Measurements from ENCODE around the gene CRY2.
A peak's percentile ranks its signal among the peaks of the same experiment; 100 is the strongest.
"Not testable (repeated sequence)": the region's sequence is repeated elsewhere in the genome, so short reads cannot be mapped to it uniquely, and the experiment has no call there.

Gene CRY2

DNA sequence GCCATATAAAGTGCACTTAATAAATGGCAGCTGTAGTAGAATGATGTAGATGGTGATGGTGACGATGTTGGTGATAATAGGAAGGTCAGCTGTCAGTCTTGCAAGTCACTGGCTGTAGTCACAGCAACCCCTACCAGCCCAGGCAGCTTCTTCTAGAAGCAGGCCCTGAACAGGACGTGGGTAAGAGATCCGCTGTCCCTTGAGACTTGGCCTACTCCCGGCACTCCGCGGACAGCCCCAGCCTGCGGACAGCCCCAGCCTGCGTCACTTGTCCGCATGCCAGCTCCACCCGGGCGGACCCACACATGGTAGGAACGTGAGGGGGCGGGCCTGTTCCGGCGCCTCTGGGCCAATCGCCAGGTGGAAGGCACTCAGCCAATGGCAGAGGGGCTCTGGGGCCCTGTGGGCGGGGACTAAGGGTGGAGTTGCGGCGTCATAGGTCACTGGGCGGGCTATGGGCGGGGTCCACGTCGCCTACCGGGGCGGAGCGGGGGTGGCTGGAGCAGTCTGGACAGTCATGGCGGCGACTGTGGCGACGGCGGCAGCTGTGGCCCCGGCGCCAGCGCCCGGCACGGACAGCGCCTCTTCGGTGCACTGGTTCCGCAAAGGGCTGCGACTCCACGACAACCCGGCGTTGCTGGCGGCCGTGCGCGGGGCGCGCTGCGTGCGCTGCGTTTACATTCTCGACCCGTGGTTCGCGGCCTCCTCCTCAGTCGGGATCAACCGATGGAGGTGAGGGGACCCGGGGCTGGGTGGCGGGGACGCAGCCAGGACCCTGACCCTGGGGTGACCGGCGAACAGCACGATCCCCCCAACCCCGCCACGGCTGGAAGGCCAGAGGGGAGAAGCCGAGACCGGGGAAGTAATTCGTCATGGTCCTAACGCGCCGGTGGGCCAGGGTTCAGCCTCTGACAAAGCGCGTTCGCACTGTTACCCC is at the start of gene CRY2:
TSS of gene CRY2 (plus strand) at position 502 of the 937 bp plus-strand sequence. CDS start at position 518, 16 bp downstream.
- peak; percentile 94 for DNase-seq

DNA sequence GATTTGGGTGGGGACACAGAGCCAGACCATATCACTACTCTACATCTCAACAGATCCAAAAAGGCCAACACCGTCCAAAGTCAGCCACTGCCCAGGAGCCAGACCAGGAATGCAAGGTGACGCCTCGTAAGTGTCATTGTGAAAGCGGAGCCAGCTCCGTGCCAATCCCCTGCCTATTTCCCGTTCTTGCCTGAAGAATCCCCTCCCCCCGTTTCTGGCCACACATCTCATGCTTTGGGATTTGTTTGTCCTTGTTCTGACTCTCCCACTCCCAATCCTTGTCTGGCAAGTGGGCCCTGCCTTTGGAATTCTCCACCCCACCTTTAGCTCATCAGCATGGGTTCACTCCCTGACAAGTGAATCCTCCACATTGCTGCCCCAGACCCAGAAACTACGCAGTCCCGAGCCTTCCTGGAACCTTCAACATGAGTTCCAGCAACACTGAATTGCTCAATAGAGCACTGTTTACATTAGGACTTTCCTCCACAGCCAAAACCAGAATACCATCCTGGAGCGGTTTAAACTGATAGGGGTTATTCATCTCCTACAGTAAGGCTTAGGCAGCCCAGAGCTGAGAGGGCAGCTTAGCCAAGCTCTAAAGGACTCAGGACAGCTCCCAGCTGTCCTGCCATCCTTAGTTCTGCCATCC is 48.4 kb upstream of the CRY2 start:
- DNase-seq: peak; percentile 28

- DNase-seq: no peak
These were observed 47.7 kb upstream of the CRY2 start for GRCh38 chr11:45799562-45799961.

DNA sequence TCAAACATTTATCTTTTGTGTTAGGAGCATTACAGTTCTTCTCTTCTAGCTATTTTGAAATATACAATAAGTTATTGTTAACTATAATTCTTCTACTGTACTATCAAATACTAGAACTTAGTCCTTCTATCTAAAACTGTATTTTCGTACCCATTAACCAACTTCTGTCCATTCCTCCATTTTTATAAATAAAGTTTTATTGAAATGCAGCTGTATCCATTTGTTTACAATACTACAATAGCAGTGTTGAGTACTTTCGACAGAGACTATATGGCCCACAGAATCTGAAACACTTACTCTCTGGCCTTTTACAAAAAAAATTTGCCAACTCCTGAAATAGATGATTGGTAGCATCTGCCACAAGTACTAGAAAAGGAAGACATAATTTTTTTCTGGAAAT is 47.0 kb upstream of the CRY2 start:
- no peak for DNase-seq

GRCh38 chr11:45801723-45802315 is 45.5 kb upstream of the CRY2 start:
- no peak for DNase-seq

DNA sequence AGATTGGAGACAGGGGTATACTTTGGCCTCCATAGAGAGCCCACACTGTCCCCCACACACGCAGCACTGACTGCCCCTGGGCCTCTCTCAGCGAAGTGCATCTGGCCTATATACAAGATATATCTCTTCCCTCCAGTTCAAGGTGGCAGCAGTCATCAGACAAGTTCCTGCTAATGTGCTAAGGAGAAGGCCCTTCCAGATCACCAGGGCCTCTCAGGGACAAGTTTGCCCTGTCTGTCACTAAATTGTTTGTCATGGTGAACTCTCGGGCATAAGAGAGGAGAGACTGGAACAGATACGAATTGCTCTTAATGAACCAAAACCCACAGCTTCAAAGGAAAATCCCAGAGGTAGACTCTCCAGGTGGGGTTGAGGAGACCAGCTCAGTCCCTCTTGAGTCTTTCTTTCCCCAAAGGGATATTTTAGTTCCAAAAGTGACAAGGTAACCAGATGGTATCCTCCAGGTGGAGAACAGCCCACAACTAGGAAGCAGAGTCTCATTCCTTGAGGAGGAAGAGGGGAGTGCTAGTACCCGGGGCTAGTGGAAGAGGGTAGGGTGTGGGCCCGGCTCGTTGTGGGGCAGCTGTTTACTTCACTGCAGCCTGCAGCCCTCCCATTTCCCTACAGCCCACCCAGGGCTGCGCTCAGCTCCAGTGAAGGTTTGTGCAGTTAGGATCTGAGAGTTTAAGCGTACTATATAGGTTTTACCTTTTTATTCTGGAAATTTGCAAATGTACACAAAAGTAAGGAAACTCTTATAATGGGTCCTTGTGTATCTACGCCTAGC is 44.6 kb upstream of the CRY2 start:
- DNase-seq: no peak

DNA sequence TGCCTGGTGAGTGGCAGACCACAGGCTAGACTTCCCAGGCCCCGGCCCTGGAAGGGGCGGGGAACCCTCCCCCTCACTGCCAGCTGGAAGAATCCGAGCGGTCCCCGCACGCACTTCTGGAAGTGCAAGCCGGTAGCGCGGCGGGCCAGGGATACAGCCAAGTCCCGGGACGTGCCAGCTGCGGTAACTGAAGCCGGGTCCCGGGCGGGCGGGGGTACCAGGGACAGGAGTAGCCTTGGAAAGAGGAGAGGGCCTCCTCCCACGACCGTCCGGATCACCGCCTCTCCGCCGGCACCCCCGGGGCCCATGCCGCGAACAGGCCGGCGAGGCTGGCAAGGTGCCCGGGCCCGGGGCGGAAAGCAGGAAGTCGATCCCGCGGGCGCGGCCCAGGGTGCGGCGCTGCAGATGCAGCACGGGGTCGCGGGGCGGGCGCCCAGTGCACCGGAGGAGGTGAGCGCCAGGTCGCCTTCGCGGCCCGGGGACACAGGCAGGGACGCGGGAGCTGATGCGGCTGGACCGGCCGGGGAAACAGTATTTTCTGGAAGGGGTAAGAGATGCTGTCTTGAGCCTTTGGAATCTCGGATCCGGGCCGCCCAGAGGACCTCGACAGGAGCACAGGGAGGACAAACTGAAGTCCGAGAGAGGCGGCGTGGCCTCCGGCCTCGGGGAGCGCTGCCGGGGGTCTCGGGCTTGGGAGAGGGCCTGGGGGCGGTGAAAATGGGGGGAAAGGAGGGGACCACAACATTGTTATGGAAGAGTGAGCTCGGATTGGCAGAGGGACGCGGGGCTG is 43.1 kb upstream of the CRY2 start:
- DNase-seq: peak; percentile 42

DNA sequence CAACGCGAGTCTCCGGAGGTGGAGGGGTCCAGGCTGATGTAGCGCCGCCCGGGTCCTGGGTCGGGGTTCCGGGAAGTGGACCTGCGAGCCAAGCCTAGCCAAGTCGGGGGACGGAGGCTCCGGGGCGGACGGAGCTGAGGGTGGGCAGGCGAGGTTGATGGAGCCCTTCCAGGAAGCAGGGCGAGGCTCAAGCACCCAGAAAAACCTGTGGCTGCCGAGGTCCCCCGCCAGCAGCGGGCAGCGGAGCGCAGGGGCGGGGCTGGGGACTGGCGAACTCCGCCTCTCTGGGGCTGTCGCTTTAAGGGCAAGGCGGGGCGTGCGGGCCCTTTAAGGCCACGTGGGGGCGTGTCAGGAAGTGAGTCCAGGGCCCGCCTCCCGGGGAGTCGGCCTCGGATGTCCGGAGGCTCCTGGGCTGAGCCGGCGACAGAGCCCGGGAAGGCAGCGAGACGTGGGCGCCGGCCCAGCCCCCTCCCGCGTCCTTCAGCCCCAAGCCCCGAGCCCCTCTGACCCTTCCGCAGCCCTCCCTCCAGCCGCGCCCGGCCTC is 42.4 kb upstream of the CRY2 start, which contains the start of gene SLC35C1:
TSS of gene SLC35C1 (plus strand) at position 389 of the 544 bp plus-strand sequence. CDS start 653 bp downstream, outside the sequence.
- peak; percentile 90 for DNase-seq

GRCh38 chr11:45805305-45806071 is 41.8 kb upstream of the CRY2 start:
- DNase-seq: no peak

GRCh38 chr11:45806072-45806933 is 41.0 kb upstream of the CRY2 start:
- DNase-seq: no peak

GRCh38 chr11:45806937-45807791 is 40.1 kb upstream of the CRY2 start:
- no peak for DNase-seq

GRCh38 chr11:45807792-45808238 is 39.5 kb upstream of the CRY2 start:
- DNase-seq: no peak

GRCh38 chr11:45808427-45808826 is 38.8 kb upstream of the CRY2 start:
- DNase-seq: not testable (repeated sequence)

DNA sequence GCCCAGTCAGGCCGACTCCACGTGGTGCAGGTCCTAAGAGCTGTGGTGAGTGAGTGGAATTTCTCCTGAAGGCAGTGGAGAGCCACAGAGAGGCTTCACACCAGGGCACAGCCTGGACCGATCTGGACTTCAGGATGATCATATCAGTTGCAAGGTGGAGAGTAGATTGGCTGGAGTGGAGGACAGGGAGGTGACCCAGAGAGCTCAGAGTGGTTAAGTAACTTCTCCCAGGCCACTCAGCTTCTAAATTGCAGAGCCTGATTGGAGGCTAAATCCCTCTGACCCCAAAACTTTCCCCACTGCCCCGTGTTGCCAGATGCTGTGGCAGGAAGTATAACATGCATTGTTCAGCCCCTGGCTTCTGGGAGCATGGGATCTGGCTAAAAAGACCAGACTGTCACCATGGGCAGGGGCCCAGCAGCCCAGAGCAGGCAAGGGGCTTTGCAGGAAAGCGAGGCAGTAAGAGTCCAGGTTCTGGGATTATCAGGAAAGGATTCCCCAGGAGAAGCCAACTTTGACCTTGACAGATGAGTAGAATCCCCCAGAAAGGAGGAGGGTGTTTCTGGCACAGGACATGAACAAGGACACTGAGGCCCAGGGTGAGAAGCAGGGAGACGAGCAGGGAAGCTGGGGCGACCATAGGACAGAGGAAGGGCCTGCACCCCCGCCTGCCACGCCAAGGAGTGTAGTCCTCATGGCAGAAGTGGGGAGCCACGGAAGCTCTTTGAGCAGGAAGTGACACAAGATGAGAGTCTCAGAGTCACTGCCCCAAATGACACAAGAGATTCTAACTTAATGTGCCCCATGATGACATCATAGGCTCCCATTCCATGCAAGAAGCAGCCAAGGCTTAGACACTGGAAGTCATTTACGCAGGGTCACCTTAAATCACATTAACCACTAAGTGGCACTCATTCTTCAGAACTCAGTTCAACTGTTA is 37.5 kb upstream of the CRY2 start:
- no peak for DNase-seq

- no peak for DNase-seq
These were observed 36.7 kb upstream of the CRY2 start for GRCh38 chr11:45810431-45811108.

- no peak for DNase-seq
These were observed 36.2 kb upstream of the CRY2 start for GRCh38 chr11:45811109-45811435.
